C4-2B (cell line): ENCODE results near the gene APMAP.

Experiments
- ZFX ChIP-seq: fragments of 450-650 bp; IDR thresholded peaks from 2 replicates; pipeline ENCODE4 v1.6.1; 2017
- TF ChIP-seq, protein P1 (sequence below): fragments of 450-650 bp; conservative IDR thresholded peaks from 2 replicates; pipeline ENCODE4 v1.5.1; 2017; ENCODE audit warnings: mild to moderate bottlenecking

GRCh38 chr20:25014816-25015215, 22.3 kb upstream of the APMAP start:
- TF ChIP-seq, protein P1, sequence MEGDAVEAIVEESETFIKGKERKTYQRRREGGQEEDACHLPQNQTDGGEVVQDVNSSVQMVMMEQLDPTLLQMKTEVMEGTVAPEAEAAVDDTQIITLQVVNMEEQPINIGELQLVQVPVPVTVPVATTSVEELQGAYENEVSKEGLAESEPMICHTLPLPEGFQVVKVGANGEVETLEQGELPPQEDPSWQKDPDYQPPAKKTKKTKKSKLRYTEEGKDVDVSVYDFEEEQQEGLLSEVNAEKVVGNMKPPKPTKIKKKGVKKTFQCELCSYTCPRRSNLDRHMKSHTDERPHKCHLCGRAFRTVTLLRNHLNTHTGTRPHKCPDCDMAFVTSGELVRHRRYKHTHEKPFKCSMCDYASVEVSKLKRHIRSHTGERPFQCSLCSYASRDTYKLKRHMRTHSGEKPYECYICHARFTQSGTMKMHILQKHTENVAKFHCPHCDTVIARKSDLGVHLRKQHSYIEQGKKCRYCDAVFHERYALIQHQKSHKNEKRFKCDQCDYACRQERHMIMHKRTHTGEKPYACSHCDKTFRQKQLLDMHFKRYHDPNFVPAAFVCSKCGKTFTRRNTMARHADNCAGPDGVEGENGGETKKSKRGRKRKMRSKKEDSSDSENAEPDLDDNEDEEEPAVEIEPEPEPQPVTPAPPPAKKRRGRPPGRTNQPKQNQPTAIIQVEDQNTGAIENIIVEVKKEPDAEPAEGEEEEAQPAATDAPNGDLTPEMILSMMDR: no peak
- TF ChIP-seq ZFX: no peak
